Testis (tissue), 2 donors: ENCODE measurements around the gene PSMF1.

Source experiments
- POLR2A ChIP-seq: fragments of 450-650 bp; IDR thresholded peaks from one replicate; pipeline ENCODE4 v1.6.1; 2017; ENCODE audit warnings: antibody characterized with exemption, mild to moderate bottlenecking, moderate library complexity
- TF ChIP-seq, protein P1 (sequence below), 3 experiments: fragments of 450-650 bp in 2 of 3; fragments of 200-600 bp in 1 of 3; sonication (generic) in 1 of 3; IDR thresholded peaks; one replicate each; pipeline ENCODE4 v1.5.1; 2016 to 2019; ENCODE audit warnings: antibody characterized with exemption in 3 of 3, mild to moderate bottlenecking in 2 of 3, moderate library complexity in 1 of 3

DNA sequence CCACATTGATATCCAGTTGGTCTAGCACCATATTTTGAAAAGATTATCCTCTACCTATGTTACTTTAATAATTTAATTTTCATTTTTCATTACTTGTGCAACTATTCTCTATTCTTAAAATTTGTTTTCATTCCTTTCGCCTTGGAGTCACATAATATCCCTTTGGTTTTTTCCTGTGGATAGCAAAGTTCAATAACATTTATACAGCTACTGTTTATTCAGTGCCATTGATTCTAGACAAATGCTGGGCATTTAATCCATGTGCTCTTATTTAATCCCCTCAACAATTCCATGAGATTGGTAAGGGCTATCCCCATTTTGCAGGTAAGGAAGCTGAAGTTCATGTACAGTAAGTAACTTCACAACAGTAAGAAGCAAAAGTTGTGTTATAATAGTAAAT lies 32.6 kb downstream of the PSMF1 start:
- TF ChIP-seq, protein P1, sequence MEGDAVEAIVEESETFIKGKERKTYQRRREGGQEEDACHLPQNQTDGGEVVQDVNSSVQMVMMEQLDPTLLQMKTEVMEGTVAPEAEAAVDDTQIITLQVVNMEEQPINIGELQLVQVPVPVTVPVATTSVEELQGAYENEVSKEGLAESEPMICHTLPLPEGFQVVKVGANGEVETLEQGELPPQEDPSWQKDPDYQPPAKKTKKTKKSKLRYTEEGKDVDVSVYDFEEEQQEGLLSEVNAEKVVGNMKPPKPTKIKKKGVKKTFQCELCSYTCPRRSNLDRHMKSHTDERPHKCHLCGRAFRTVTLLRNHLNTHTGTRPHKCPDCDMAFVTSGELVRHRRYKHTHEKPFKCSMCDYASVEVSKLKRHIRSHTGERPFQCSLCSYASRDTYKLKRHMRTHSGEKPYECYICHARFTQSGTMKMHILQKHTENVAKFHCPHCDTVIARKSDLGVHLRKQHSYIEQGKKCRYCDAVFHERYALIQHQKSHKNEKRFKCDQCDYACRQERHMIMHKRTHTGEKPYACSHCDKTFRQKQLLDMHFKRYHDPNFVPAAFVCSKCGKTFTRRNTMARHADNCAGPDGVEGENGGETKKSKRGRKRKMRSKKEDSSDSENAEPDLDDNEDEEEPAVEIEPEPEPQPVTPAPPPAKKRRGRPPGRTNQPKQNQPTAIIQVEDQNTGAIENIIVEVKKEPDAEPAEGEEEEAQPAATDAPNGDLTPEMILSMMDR (IDR thresholded peaks at IDR 0.05): no peak
- TF ChIP-seq POLR2A: no peak
